Measurements from ENCODE around the gene PRKAR1B. TPM values are rescaled to one million over a fixed set of nuclear protein-coding genes. Genes with fewer than 3 reads are reported as not detected.
"Not testable (repeated sequence)": the region's sequence is repeated elsewhere in the genome, so short reads cannot be mapped to it uniquely, and the experiment has no call there.

The PRKAR1B gene
- total RNA-seq, 4 donors from 2014 or later, result 7.3 to 15.6 (median 12.3) TPM

- intact Hi-C loops (cut with DNase I), result no loop called here
- no peaks in the 10 kb centered on the region for H3K36me3 ChIP-seq
- no peak overlapping the region for H3K27ac ChIP-seq
- H3K27me3 ChIP-seq, result no peaks in the 10 kb centered on the region
- no peaks in the 10 kb centered on the region for H3K4me1 ChIP-seq
- no peak overlapping the region for H3K4me3 ChIP-seq (replicated peaks in 1 of 3)
- no peak for DNase-seq
- H3K9me3 ChIP-seq, result no peaks in the 10 kb centered on the region
- TF ChIP-seq POLR2A (IDR thresholded peaks at IDR 0.05) (no peak), CTCF (IDR thresholded peaks at IDR 0.05) (no peak)
- 81 to 82% methylated on average over 14 of the region's 14 CpGs for WGBS, 2 donors
Observed at GRCh38 chr7:618539-619367, 108.3 kb downstream of the PRKAR1B start.

GRCh38 chr7:617614-618538 is 109.2 kb downstream of the PRKAR1B start:
- intact Hi-C loops (cut with DNase I), result no loop called here
- H3K36me3 ChIP-seq, result no peaks in the 10 kb centered on the region
- DNase-seq, result no peak
- 86 to 91% methylated on average over 20 to 23 of the region's 23 CpGs for WGBS, 2 donors
- no peak overlapping the region for H3K27ac ChIP-seq
- TF ChIP-seq POLR2A (IDR thresholded peaks at IDR 0.05), result no peak
- no peak for TF ChIP-seq CTCF (IDR thresholded peaks at IDR 0.05)
- no peak overlapping the region for H3K4me3 ChIP-seq (replicated peaks in 1 of 3)
- H3K9me3 ChIP-seq, result no peaks in the 10 kb centered on the region
- H3K27me3 ChIP-seq, result no peaks in the 10 kb centered on the region
- no peaks in the 10 kb centered on the region for H3K4me1 ChIP-seq

GRCh38 chr7:613442-614140 is 113.5 kb downstream of the PRKAR1B start:
- Histone ChIP-seq H3K27ac (no peak overlapping the region), H3K4me3 (replicated peaks in 1 of 3) (no peak overlapping the region), H3K36me3 (no peaks in the 10 kb centered on the region), H3K9me3 (no peaks in the 10 kb centered on the region), H3K4me1 (peaks cover 0 to 12% of the 10 kb centered on the region in 2 donors), H3K27me3 (no peaks in the 10 kb centered on the region)
- intact Hi-C loops (cut with DNase I), result no loop called here
- DNase-seq, result no peak
- TF ChIP-seq CTCF (IDR thresholded peaks at IDR 0.05), result no peak
- no peak for TF ChIP-seq POLR2A (IDR thresholded peaks at IDR 0.05)
- 88 to 95% methylated on average over 30 to 32 of the region's 38 CpGs for WGBS, 2 donors

DNA sequence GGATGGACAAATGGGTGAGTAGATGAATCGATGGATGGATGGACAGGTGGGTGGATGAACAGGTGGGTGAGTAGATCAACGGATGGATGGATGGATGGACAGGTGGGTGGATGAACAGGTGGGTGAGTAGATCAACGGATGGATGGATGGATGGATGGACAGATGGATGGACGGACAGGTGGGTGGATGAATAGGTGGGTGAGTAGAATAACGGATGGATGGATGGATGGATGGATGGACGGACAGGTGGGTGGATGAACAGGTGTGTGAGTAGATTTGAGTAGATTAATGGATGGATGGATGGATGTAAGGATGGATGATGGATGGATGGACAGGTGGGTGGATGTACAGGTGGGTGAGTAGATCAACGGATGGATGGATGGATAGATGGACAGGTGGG is 115.2 kb downstream of the PRKAR1B start:
- WGBS, 2 donors, result 81 to 93% methylated on average over 7 of the region's 7 CpGs
- peaks cover 0 to 15% of the 10 kb centered on the region in 2 donors for H3K4me1 ChIP-seq
- not testable (repeated sequence) for H3K27ac ChIP-seq

GRCh38 chr7:611281-611810 is 115.7 kb downstream of the PRKAR1B start:
- no peak for TF ChIP-seq CTCF (IDR thresholded peaks at IDR 0.05)
- TF ChIP-seq POLR2A (IDR thresholded peaks at IDR 0.05), result no peak
- H3K4me1 ChIP-seq, result peaks cover 0 to 15% of the 10 kb centered on the region in 2 donors
- peak overlapping the region in 1 of 3 donors; percentile 45 for H3K27ac ChIP-seq
- DNase-seq, result no peak
- no peaks in the 10 kb centered on the region for H3K27me3 ChIP-seq
- WGBS, 2 donors, result 77 to 83% methylated on average over 12 to 14 of the region's 14 CpGs
- H3K9me3 ChIP-seq, result no peaks in the 10 kb centered on the region
- no peak overlapping the region for H3K4me3 ChIP-seq (replicated peaks in 1 of 3)
- no peaks in the 10 kb centered on the region for H3K36me3 ChIP-seq
- intact Hi-C loops (cut with DNase I), result no loop called here

More for the DNA sequence above, 115.2 kb downstream of the PRKAR1B start:
- H3K4me3 ChIP-seq (replicated peaks in 1 of 3); DNase-seq; H3K36me3 ChIP-seq; H3K27me3 ChIP-seq; intact Hi-C loops (cut with DNase I); H3K9me3 ChIP-seq: not testable (repeated sequence)

Data from thyroid gland (tissue), 4 donors.